HCT116 (cell line): ENCODE measurements around the gene TNIP1.

Experiments used
- CBX3 ChIP-seq: IDR thresholded peaks from 2 replicates; pipeline ENCODE4 v1.6.1; 2012; ENCODE audit warnings: low read depth
- CEBPB ChIP-seq: IDR thresholded peaks from 2 replicates; pipeline ENCODE4 v1.6.1; 2012; ENCODE audit warnings: low read depth
- EGR1 ChIP-seq: IDR thresholded peaks from 2 replicates; pipeline ENCODE4 v1.6.1; 2012; ENCODE audit warnings: low read depth
- EZH2 ChIP-seq: fragments of 200-600 bp; sonication (generic); IDR thresholded peaks from 2 replicates; pipeline ENCODE4 v1.6.1; 2017; ENCODE audit warnings: antibody characterized with exemption, mixed run types
- EZH2phosphoT487 ChIP-seq: fragments of 200-600 bp; IDR thresholded peaks from 2 replicates; pipeline ENCODE4 v1.6.1; 2018; ENCODE audit warnings: antibody characterized with exemption, borderline replicate concordance
- FOSL1 ChIP-seq: IDR thresholded peaks from 2 replicates; pipeline ENCODE4 v1.6.1; 2012; ENCODE audit warnings: low read depth
- POLR2A ChIP-seq: IDR thresholded peaks from 2 replicates; pipeline ENCODE4 v1.7.0; 2011; ENCODE audit warnings: borderline replicate concordance; ENCODE audit not compliant: insufficient read depth, insufficient read length; ENCODE audit errors: extremely low read depth
- SIN3A ChIP-seq: IDR thresholded peaks from 2 replicates; pipeline ENCODE4 v1.6.1; 2012; ENCODE audit warnings: low read depth
- SP1 ChIP-seq: IDR thresholded peaks from 2 replicates; pipeline ENCODE4 v1.6.1; 2012; ENCODE audit warnings: low read depth
- YY1 ChIP-seq: IDR thresholded peaks from 2 replicates; pipeline ENCODE4 v1.6.1; 2011; ENCODE audit warnings: low read length, low read depth, moderate library complexity, mild to moderate bottlenecking; ENCODE audit not compliant: insufficient replicate concordance; ENCODE audit errors: extremely low read depth

DNA sequence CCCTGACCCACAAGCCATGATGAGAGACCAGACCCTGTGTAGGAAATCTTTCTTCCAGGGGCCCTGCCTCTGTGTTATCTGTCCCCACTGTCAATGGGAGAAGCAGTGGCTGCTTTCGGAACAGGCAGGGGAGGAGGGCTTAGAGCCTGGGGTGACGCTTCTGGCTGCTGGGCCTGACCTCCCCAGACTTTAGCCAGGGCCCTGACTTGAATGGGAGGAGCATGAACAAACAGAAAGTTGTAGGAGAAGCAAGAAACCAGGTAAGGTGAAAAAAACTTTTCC, 72.7 kb downstream of the TNIP1 start:
- TF ChIP-seq CBX3 (no peak), EGR1 (no peak), YY1 (no peak), SP1 (no peak), SIN3A (no peak), POLR2A (no peak), EZH2phosphoT487 (no peak), EZH2 (no peak), FOSL1 (no peak), CEBPB (no peak)
